GM12873 (cell line): ENCODE data around the gene TMEM108.

Experiments used
- TF ChIP-seq, protein P1 (sequence below): IDR thresholded peaks from 2 replicates; pipeline ENCODE4 v1.5.1; 2012; ENCODE audit warnings: low read depth, mild to moderate bottlenecking, moderate library complexity, low read length, control low read depth; ENCODE audit not compliant: insufficient read depth; ENCODE audit errors: missing control alignments

Gene TMEM108

DNA sequence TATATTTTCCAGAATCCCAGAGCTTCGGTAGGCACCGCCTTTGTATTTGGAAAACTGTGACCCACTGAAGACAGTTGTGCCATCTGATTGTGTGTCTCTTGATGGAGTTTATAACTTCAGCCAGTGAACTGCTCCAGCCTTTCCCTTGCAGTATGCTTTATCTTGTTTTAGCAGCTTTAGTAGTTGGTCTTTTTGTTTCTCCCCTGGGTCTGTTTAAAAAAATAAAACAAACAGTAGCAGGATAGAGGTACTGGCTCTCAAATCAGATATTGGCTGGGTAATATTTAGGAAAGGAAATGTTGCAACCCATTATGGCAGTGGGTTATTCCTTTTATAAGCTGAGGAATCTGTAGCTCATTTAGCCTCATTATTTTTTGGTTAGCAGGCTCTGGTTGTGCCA, 210.2 kb downstream of the TMEM108 start:
- TF ChIP-seq, protein P1, sequence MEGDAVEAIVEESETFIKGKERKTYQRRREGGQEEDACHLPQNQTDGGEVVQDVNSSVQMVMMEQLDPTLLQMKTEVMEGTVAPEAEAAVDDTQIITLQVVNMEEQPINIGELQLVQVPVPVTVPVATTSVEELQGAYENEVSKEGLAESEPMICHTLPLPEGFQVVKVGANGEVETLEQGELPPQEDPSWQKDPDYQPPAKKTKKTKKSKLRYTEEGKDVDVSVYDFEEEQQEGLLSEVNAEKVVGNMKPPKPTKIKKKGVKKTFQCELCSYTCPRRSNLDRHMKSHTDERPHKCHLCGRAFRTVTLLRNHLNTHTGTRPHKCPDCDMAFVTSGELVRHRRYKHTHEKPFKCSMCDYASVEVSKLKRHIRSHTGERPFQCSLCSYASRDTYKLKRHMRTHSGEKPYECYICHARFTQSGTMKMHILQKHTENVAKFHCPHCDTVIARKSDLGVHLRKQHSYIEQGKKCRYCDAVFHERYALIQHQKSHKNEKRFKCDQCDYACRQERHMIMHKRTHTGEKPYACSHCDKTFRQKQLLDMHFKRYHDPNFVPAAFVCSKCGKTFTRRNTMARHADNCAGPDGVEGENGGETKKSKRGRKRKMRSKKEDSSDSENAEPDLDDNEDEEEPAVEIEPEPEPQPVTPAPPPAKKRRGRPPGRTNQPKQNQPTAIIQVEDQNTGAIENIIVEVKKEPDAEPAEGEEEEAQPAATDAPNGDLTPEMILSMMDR, result no peak

- TF ChIP-seq, protein P1, result no peak
Measured at GRCh38 chr3:133249490-133249889, 211.3 kb downstream of the TMEM108 start.

DNA sequence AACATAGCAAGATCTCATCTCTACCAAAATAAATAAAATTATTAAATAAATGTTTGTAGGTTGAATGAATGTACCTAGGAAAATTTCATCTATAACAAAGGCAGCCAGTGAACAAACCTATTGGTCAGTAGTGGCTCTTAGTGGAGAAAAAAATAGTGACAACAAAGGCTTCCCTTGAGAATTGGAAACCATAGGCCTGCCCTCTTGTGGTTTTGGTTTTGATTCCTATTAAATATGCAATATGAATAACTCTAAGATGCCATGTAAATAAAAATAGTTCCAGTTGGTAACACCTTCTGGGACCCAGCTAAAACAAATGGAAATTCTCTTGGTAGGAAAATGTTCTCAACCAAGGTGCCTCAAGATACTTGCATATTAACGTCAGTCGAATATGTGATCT, 216.0 kb downstream of the TMEM108 start:
- TF ChIP-seq, protein P1, result no peak

GRCh38 chr3:133254716-133255115, 216.5 kb downstream of the TMEM108 start:
- TF ChIP-seq, protein P1, result no peak

- TF ChIP-seq, protein P1, result no peak
Measured at GRCh38 chr3:133256787-133257483, 218.7 kb downstream of the TMEM108 start.

DNA sequence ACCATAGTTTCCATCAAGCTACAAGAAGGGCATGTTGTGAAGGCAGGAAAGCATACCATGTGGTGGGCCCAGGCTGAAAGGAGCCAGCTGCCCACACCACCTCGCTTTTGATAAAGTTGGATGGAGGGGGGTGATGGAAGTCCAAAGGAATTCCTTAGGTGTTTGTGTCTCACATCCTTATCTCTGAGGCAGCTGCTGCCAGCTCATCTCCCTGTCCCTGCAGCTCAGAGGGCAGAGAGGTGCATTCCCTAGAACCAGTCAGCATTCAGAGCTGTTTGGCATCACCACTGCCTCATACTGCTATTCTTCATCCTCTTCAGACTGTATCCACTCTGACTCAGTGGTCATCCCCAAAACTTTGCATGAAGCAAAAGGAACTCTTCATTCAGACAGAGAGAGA, 220.2 kb downstream of the TMEM108 start:
- TF ChIP-seq, protein P1, result no peak

DNA sequence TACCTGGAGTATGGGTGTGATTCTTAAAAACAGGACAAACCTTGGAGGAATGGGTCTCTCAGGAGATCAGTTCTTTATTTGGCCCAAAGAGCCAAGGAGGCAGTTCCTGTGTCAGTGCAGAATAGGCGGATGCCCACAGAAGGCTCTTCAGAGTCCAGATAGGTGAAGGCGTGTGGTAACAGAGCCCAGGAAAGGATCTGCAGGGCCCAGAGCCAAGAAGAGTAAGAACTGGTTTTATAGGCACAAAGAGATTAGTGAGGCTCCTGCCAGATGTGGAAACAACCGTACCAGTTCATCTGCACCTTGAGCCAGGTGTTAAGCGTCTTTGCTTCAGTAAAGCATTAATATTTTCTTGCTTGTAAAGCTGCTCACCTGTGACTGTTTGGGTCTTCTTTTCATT, 221.6 kb downstream of the TMEM108 start:
- TF ChIP-seq, protein P1, result no peak
